ENCODE results near the gene KIAA1671. TPM values are rescaled to one million over a fixed set of nuclear protein-coding genes. Genes with fewer than 3 reads are reported as not detected.

KIAA1671 gene
- total RNA-seq, 2 experiments from 2014 or later, result 9.4 to 10.6 TPM

- CTCF ChIA-PET, result interaction anchor here (0.5 to 3.1 kb wide), 5 partner anchors 8 to 15 kb away, joined by 3 to 18 read pairs (median 4); no protein-coding TSS in a partner anchor
- POLR2A ChIA-PET, result no interaction called here
Measured at GRCh38 chr22:25069758-25070481, 117.4 kb downstream of the KIAA1671 start.

DNA sequence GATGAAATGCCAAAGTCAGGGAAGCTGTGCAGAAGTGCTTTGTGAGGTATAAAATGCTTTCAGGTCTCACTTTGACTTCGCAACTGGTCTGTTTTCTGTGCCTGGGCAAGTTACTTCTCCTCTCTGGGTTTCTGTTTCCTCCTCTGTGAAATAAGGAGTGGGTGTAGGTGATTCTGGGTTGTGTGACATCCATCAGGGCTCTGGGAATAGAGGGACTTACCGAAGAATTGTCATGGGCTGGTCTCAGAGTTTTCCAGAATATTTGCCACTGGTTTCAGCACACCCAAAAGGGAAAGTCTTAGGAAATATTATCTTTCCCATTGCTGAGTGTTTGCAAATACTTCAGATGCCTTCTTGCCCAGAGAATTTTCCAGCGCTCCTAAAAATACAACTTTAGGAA lies 118.4 kb downstream of the KIAA1671 start:
- ChIA-PET POLR2A (no interaction called here), CTCF (interaction anchor here (0.8 to 3.1 kb wide), 4 partner anchors 9 to 14 kb away, joined by 3 to 16 read pairs (median 6); no protein-coding TSS in a partner anchor)

- ChIA-PET CTCF (interaction anchor here (1.3 to 1.6 kb wide), 4 partner anchors 8 to 16 kb away, joined by 3 to 7 read pairs (median 5); no protein-coding TSS in a partner anchor), POLR2A (no interaction called here)
Measured at GRCh38 chr22:25071720-25072119, 119.2 kb downstream of the KIAA1671 start.

- POLR2A ChIA-PET, result no interaction called here
- CTCF ChIA-PET, result interaction anchor here (1.1 to 1.6 kb wide), 5 partner anchors 8 to 15 kb away, joined by 3 to 7 read pairs (median 3); no protein-coding TSS in a partner anchor
Measured at GRCh38 chr22:25072406-25072805, 119.9 kb downstream of the KIAA1671 start.

DNA sequence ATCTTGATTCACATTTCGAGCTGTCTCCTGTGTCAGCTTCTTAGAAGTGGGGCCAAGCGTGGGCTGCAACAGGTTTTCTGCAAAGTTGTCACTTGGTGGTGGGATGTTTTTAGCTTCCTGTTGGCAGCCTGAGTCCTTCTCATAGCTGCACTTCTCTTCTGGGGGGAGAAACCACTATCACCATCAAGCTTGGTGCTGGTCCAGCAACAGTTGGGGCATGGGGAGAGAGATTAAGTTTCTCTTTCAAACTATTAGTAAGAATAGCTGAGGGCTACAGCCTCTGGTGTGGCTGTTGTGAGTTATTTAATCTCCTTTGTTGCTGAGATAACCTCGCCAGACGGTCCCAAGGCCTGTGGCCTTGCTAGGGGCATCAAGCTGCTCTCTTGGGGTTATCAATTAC lies 123.8 kb downstream of the KIAA1671 start:
- ChIA-PET POLR2A (interaction anchor here (0.7 to 1.4 kb wide), 6 partner anchors 9 to 35 kb away, joined by 3 to 12 read pairs (median 3); no protein-coding TSS in a partner anchor), CTCF (interaction anchor here (0.6 to 4.1 kb wide), 9 partner anchors 8 to 690 kb away, joined by 3 to 36 read pairs (median 4); no protein-coding TSS in a partner anchor)

- ChIA-PET CTCF (interaction anchor here (1.2 to 4.1 kb wide), 6 partner anchors 9 to 35 kb away, joined by 3 to 36 read pairs (median 11); no protein-coding TSS in a partner anchor), POLR2A (interaction anchor here (1.2 to 1.4 kb wide), 2 partner anchors 9 to 23 kb away, joined by 3 to 12 read pairs; no protein-coding TSS in a partner anchor)
Measured at GRCh38 chr22:25077056-25077455, 124.5 kb downstream of the KIAA1671 start.

DNA sequence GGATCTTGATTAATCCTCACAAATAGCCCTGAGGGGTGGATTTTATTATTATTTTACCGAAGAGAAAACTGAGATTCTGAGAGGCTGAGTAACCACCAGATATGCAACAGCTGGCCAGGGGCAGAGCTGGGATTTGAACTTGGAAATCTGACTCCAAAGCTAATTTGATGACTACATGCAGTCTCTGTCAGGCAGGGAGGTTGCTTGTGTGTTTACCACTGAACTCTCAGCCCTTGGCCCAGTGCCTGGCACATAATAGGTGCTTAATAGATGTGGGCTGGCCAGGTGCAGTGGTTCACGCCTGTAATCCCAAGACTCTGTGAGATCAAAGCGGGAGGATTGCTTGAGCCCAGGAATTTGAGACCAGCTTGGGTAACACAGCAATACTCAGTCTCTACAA lies 125.4 kb downstream of the KIAA1671 start:
- CTCF ChIA-PET, result interaction anchor here (1.9 to 4.1 kb wide), 4 partner anchors 8 to 34 kb away, joined by 10 to 36 read pairs (median 14); no protein-coding TSS in a partner anchor
- POLR2A ChIA-PET, result interaction anchor here (1.0 kb wide), 1 partner anchor 10 kb away, joined by 3 read pairs; no protein-coding TSS in a partner anchor

DNA sequence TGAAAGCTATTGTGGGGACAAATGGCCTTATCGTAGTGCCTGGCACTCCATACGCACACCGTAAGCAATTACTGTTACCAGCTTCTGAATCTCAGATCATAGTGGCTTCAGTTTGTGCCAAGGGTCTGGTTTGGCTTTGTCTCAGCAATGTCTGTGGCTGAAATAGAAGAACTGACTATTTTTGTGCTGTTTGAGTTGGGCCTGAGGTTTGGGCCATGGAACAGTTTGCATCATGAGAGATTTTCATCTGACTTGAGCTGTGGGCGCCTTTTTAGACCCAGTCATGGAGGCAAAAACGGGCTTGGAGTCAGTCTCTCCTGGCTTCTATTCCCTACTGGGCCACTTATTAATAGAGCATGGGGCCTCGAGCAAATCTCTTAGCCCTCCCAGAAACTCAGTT lies 126.1 kb downstream of the KIAA1671 start:
- ChIA-PET CTCF (interaction anchor here (1.9 to 4.1 kb wide), 3 partner anchors 18 to 33 kb away, joined by 10 to 36 read pairs (median 16); no protein-coding TSS in a partner anchor), POLR2A (interaction anchor here (1.0 kb wide), 1 partner anchor 10 kb away, joined by 3 read pairs; no protein-coding TSS in a partner anchor)

- CTCF ChIA-PET, result interaction anchor here (0.9 to 2.6 kb wide), 11 partner anchors 8 to 367 kb away, joined by 3 to 18 read pairs (median 4); no protein-coding TSS in a partner anchor
- POLR2A ChIA-PET, result no interaction called here
Measured at GRCh38 chr22:25080855-25081254, 128.3 kb downstream of the KIAA1671 start.

DNA sequence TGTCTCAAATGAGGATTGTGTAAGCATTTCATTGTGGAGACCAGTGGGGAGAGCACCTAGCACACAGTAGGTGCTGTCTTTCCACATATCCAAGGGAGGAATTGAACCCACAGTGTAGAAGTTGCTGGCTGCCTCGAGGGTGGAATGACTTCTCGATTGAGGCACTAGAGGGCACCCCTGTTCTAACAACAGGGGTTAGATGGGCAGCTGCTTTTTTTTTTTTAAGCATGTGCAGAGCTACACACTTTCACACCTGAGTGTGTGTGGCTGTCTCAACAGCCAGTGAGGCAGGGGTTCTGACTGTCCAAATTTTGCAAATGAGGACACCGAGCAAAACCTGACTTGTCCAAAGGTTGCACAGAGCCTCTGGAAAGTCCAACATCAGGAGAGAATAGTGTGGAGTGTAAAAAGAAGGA lies 128.9 kb downstream of the KIAA1671 start:
- ChIA-PET POLR2A (no interaction called here), CTCF (interaction anchor here (0.6 to 2.6 kb wide), 11 partner anchors 8 to 366 kb away, joined by 3 to 18 read pairs (median 4); no protein-coding TSS in a partner anchor)

DNA sequence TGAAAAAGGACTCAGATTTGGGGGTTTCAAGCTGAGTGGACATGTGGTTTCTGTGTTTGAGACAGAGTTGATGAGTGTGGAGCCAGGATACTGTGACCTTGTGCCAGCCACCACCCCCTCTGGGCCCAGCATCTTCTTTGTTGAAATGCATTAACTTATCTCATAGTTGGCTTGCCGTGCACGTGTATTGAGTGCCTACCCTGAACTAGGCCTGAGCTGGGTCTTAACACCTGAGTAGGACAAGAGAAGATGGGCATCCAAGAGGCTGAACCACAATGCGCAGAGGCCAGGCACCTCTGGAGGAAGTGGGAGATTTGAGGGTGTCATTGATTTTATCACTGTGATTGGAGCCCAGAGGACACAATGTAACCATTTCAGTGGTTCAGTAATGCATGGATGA lies 129.6 kb downstream of the KIAA1671 start:
- CTCF ChIA-PET, result interaction anchor here (0.6 to 2.6 kb wide), 9 partner anchors 9 to 120 kb away, joined by 3 to 18 read pairs (median 4); no protein-coding TSS in a partner anchor
- POLR2A ChIA-PET, result no interaction called here

- ChIA-PET CTCF (interaction anchor here (0.6 kb wide), 1 partner anchor 28 kb away, joined by 3 read pairs; no protein-coding TSS in a partner anchor), POLR2A (no interaction called here)
Measured at GRCh38 chr22:25083056-25083806, 130.7 kb downstream of the KIAA1671 start.

DNA sequence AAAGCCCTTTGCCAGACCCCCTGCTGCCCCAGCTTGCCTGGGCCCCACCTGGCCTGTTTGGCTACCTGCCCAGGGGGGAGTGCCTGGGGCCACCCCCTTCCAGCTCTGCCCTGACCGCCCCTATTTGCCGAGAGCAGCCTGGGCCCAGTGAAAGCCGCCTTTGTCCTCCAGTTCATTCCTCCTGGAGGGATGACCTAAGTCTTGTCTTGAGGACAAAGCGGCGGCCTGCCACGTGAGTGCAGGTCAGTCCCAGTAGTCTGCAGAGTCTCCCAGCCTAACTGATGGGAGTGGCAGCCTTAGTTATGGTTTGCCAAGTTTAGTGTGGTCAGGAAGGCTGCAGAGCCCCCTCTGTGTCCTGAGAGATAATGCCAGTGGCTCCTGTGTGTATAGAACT lies 131.3 kb downstream of the KIAA1671 start:
- ChIA-PET CTCF (interaction anchor here (0.6 kb wide), 1 partner anchor 29 kb away, joined by 3 read pairs; no protein-coding TSS in a partner anchor), POLR2A (no interaction called here)

GRCh38 chr22:25084405-25085107 lies 132.0 kb downstream of the KIAA1671 start:
- ChIA-PET CTCF (no interaction called here), POLR2A (interaction anchor here (0.7 kb wide), 1 partner anchor 8 kb away, joined by 3 read pairs; no protein-coding TSS in a partner anchor)

- ChIA-PET POLR2A (interaction anchor here (0.7 kb wide), 1 partner anchor 9 kb away, joined by 3 read pairs; no protein-coding TSS in a partner anchor), CTCF (interaction anchor here (1.7 kb wide), 1 partner anchor 30 kb away, joined by 7 read pairs; no protein-coding TSS in a partner anchor)
Measured at GRCh38 chr22:25085156-25085555, 132.6 kb downstream of the KIAA1671 start.

- CTCF ChIA-PET, result interaction anchor here (0.6 to 1.7 kb wide), 6 partner anchors 9 to 116 kb away, joined by 3 to 12 read pairs (median 4); no protein-coding TSS in a partner anchor
- POLR2A ChIA-PET, result interaction anchor here (0.6 to 1.8 kb wide), 3 partner anchors 10 to 531 kb away, joined by 3 to 12 read pairs (median 5); no protein-coding TSS in a partner anchor
Measured at GRCh38 chr22:25085930-25086901, 133.7 kb downstream of the KIAA1671 start.

DNA sequence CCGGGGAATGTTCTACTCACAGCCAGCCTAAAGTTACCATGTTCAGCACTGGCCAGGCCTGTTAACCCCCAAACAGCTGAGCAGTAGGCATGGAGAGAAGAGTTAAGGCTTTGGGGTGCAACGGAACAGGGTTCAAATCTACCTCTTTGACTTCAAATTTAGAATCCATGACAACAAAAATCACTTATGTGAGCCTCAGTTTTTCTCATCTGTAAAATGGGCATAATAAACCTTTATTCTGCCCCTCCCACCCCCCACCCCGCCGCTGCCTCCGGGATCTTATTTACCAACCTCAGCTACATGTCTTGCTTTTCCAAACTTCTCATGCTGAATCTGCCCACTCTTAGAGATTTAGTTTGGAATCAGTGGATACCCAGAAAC lies 134.4 kb downstream of the KIAA1671 start:
- ChIA-PET POLR2A (interaction anchor here (0.6 to 1.8 kb wide), 2 partner anchors 10 to 19 kb away, joined by 3 to 12 read pairs; no protein-coding TSS in a partner anchor), CTCF (interaction anchor here (0.6 to 1.7 kb wide), 4 partner anchors 10 to 116 kb away, joined by 3 to 12 read pairs (median 6); no protein-coding TSS in a partner anchor)

Data from activated CD8-positive, alpha-beta memory T cell treated with anti-CD3 and anti-CD28 coated beads for 36 hours (primary cell).